Measurements from ENCODE around the gene CHCHD1.

DNA sequence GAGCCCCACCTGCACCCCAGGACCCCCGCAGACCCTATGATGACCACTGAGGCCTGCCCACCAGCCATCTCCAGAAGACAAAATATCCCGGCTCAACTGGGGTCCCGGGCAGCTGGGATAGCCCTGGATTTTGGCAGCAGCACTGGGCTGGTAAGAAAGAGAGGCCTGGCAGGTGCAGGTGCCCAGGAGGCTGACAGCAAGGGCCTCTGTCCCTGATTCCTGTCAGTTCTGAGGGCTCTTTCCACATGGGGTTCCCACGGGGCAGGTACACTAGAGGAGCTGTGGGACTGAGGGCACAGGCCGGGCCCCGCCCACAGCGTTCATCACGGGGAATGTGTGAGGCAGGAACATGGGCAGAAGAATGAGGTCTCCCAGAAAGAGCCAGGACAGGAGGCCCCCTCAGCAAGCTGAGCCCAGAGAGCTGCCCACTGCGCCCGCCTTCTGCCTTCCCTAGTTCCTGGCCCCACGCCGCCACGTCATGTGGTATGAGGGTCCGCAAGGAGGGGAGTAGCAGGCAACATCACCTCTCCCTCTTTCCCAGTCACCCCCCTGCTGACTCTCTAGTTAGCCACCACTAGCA is 42.4 kb downstream of the CHCHD1 start:
- no peak for TF ChIP-seq CTCF (IDR thresholded peaks at IDR 0.05; ENCODE audit: insufficient read depth, low read depth, low read length)
- TF ChIP-seq EZH2 (IDR thresholded peaks at IDR 0.05; ENCODE audit: insufficient read depth, low read length): no peak
